Posterior cingulate gyrus (tissue), 11 donors: ENCODE results near the gene IFITM1.
"Not testable (repeated sequence)": the region's sequence is repeated elsewhere in the genome, so short reads cannot be mapped to it uniquely, and the experiment has no call there.

Experiments
- DNase-seq, 10 donors: peaks; one replicate each; pipeline versions ENCODE4 v3.0.0 to v3.0.0-alpha.2; 2020 to 2021; ENCODE audit warnings: mixed read lengths in 3 of 10
- intact Hi-C: fragments of 100-400 bp; cut with DNase I; formaldehyde crosslinking; loops from one replicate; pipeline ENCODE4 v1.15.1; 2023

Gene IFITM1

GRCh38 chr11:357582-357981, 43.7 kb downstream of the IFITM1 start:
- DNase-seq: no peak
- intact Hi-C loops: loop anchor here (10.0 kb wide), 2 partner anchors 53 to 103 kb away; partner anchors contain the start of gene IFITM2

GRCh38 chr11:358129-358800, 44.4 kb downstream of the IFITM1 start:
- intact Hi-C loops: loop anchor here (10.0 kb wide), 2 partner anchors 53 to 103 kb away; partner anchors contain the start of gene IFITM2
- peak in 2 of 10 donors; percentile 49 to 56 for DNase-seq

GRCh38 chr11:359181-359714, 45.4 kb downstream of the IFITM1 start:
- intact Hi-C loops: loop anchor here (10.0 kb wide), 2 partner anchors 54 to 104 kb away; partner anchors contain the start of gene IFITM2

GRCh38 chr11:360326-361280, 46.8 kb downstream of the IFITM1 start:
- peak in 3 of 10 donors; percentile 66 to 79 (median 75) for DNase-seq
- intact Hi-C loops: no loop called here

More at GRCh38 chr11:359181-359714, 45.4 kb downstream of the IFITM1 start:
- peak in 2 of 10 donors; percentile 50 to 64 for DNase-seq

GRCh38 chr11:362642-363442, 49.0 kb downstream of the IFITM1 start:
- intact Hi-C loops: no loop called here
- DNase-seq: peak in 1 of 10 donors; percentile 74

GRCh38 chr11:363443-363805, 49.6 kb downstream of the IFITM1 start:
- intact Hi-C loops: not testable (repeated sequence)

GRCh38 chr11:363948-364761, 50.3 kb downstream of the IFITM1 start:
- intact Hi-C loops: no loop called here
- DNase-seq: peak in 3 of 10 donors; percentile 70 to 90 (median 80)

More at GRCh38 chr11:363443-363805, 49.6 kb downstream of the IFITM1 start:
- DNase-seq: peak in 2 of 10 donors; percentile 36 to 58
